Activated CD4-positive, alpha-beta T cell treated with anti-CD3 and anti-CD28 coated beads, Interleukin-2, amount 50 U/mL, for 48 hours (primary cell): ENCODE data around the gene TRH.
"Not testable (repeated sequence)": the region's sequence is repeated elsewhere in the genome, so short reads cannot be mapped to it uniquely, and the experiment has no call there.

ENCODE experiments used
- DNase-seq, 2 experiments: peaks; one replicate each; pipeline ENCODE4 v3.0.0-alpha.2; 2020

TRH gene

GRCh38 chr3:130013246-130013645 lies 38.7 kb downstream of the TRH start:
- DNase-seq: not testable (repeated sequence)

GRCh38 chr3:130014526-130014925 lies 40.0 kb downstream of the TRH start:
- DNase-seq: no peak

- not testable (repeated sequence) for DNase-seq
These were observed 43.1 kb downstream of the TRH start for GRCh38 chr3:130017661-130018060.

- DNase-seq: peak in 1 of 2 experiments; percentile 25
These were observed 51.8 kb downstream of the TRH start for GRCh38 chr3:130026146-130026829.

GRCh38 chr3:130027437-130027836 lies 52.9 kb downstream of the TRH start:
- not testable (repeated sequence) for DNase-seq
